Raji (cell line): ENCODE results near the gene RNLS.

Source experiments
- POLR2A ChIP-seq: IDR thresholded peaks from 2 replicates; pipeline ENCODE4 v1.6.1; 2011; ENCODE audit warnings: low read depth, low read length, control low read depth; ENCODE audit not compliant: insufficient read depth

Gene RNLS

DNA sequence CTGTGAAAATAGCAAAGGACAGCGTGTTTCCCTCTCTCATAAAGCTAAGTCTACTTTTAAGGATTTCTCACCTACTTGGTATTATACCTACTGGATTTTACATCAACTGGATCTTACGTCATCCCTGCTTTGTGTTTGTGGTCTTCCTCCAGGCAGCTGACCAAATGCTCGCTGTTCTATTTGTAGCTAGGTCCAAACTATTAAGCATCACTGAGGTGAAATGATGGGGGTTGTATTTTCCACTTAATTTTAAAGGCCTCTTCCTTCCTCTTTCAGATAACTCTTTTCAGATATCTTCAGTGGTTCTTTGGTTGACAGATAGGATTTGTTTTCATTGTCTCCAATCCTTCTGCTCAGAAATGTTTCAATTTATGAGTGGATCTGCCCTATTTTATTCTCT, 169.7 kb downstream of the RNLS start:
- TF ChIP-seq POLR2A: no peak

DNA sequence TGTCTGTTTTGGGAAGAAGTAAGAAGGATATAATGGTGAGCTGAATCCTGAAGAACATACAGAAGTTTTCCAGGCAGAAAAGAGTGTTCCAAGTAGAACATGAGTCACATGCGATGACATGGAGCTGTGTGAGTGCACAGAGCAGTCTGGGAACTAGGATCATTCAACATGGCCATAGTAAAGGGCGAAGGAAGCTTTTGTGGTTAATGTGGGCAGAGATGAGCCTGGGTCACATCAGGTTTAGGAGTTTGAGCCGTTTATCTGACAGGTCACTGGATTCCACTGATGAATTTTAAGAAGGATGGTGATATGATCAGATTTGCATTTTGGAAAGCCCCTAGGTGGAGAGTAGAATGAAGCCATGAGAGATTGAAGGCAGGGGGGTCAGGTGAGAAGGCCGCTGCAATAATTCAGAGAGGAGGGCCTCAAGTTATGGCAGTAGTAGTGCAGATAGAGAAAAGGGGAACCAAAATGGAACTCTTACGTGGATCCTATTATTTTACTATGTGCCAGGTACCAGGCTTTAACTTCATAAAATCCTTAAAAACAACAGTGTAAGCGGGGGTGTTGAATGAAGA, 171.3 kb downstream of the RNLS start:
- no peak for TF ChIP-seq POLR2A

GRCh38 chr10:88409824-88410223, 173.3 kb downstream of the RNLS start:
- TF ChIP-seq POLR2A: no peak

DNA sequence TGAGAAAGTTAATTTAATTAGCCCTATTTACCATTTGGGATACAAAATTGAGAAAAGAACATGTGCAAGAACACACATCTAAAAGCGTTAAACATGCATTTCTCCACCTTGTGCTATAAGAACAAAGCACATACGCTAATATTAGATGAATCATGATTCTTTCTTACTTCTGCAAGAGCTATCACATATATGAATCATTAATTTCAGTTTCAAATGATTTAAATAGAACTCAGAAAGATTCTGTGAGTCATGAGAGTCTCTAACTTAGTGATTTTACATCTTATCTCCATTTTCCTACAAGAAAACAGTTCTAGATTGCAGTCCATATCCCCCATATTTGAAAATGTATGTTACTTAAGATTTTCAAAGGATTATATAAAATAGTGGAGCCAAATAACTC, 173.9 kb downstream of the RNLS start:
- no peak for TF ChIP-seq POLR2A

- TF ChIP-seq POLR2A: no peak
Observed at GRCh38 chr10:88408096-88408495, 175.0 kb downstream of the RNLS start.

- no peak for TF ChIP-seq POLR2A
Observed at GRCh38 chr10:88404133-88404532, 179.0 kb downstream of the RNLS start.

DNA sequence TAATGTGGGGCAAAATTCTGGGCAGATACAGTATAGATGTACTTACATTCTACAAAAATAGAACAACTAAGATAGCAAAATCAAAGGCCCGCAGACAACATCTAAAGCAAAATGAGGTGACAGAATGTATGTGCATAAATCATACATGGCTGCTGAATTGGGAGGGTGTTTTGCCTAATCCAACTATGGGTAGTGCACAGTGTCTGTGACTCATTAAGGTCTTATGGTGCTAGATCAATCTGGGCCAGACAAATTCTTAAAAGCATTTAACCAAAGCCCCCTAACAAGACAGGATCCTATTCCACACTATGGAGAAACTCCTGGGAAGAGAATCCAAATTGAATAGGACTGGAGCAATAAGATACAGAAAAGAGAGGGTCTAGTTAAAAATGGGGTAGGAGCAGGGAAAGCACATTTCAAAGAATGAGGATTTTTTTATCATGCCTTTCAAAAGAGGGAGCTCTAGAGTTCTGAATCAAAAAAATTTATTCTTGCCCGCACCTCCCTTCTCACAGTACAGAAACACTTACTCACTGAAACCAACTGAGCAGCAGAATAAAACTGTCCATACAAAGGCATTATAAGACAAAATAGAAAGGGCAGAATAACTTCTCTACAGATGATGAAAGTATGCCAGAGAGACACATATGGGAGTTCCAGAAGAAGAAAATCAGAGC, 181.3 kb downstream of the RNLS start:
- no peak for TF ChIP-seq POLR2A

DNA sequence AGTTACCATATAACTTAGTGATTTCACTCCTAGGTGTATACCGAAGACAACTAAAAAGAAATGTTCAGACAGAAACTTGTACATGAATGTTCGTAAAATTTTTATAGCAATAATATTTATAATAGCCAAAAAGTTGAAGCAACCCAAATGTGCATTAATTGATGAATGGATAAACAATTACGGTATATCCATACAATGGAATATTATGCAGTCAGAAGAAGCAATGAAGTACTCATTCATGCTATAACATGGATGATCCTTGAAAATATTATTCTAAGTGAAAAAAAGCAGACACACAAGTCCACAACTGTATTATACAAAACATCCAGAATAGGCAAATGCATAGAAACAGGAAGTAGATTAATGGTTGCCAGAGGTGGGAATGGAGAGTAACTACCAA, 183.9 kb downstream of the RNLS start:
- no peak for TF ChIP-seq POLR2A

- TF ChIP-seq POLR2A: no peak
Observed at GRCh38 chr10:88395677-88396076, 187.4 kb downstream of the RNLS start.

DNA sequence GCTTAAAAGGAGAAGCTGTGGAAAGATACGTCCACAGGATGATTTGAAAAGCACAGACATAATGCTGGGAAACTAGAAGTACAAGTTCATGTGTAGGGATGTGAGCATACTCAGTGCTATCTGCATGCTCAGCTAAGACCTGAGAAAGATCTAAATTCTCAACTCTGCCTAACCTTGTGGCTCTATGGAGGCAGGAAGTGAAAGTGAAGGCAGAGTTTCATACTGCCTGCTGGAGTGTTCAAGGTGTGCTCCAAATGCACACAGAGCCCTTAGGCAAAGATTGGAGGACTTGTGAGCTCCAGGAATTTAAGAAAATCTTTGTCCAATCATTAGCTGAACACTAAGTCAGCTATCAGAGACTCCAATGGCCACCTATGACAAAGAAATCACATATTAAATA, 190.9 kb downstream of the RNLS start:
- TF ChIP-seq POLR2A: 0 out of 2 replicates have a peak, but pooled peaks have one; percentile 20

GRCh38 chr10:88390041-88390440, 193.1 kb downstream of the RNLS start:
- no peak for TF ChIP-seq POLR2A

DNA sequence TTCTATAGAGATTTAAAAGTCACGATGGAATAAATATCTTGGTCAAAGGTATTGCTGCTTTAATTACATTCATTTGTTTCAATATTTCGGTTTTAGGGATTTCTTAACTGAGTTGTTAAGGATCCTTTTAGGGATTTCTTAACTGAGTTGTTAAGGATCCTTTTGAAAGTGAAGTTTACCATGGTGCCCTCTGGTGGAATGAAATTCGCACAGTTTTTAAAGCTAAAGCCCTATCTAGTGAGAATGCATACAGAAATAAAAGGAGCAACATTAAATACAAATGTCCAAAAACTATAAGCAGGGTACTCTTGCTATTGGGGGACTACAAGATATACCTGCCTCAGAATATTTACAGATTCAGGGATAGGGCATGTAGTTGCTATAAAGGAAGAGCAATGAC, 193.7 kb downstream of the RNLS start:
- TF ChIP-seq POLR2A: no peak

DNA sequence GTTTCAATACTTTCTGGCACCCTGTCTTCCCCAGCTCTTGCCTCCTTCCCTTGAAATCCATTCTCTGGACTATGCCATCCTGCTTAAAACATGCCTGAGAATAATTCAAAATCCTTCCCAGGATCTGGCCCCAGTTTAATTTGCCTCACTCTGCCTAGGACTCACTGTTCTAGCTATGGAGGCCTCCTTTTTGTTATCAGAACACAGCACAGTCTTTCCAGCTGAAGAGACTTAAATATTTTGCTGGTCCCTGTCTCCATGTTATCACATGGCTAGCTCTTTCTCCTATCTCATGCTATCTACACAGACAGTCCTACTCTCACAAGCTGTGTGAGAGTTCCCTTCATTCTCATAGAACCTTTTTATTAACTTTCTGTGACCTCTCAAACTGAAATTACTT, 194.8 kb downstream of the RNLS start:
- no peak for TF ChIP-seq POLR2A

- peak; percentile 60 for TF ChIP-seq POLR2A
Observed at GRCh38 chr10:88386821-88387773, 196.0 kb downstream of the RNLS start.

DNA sequence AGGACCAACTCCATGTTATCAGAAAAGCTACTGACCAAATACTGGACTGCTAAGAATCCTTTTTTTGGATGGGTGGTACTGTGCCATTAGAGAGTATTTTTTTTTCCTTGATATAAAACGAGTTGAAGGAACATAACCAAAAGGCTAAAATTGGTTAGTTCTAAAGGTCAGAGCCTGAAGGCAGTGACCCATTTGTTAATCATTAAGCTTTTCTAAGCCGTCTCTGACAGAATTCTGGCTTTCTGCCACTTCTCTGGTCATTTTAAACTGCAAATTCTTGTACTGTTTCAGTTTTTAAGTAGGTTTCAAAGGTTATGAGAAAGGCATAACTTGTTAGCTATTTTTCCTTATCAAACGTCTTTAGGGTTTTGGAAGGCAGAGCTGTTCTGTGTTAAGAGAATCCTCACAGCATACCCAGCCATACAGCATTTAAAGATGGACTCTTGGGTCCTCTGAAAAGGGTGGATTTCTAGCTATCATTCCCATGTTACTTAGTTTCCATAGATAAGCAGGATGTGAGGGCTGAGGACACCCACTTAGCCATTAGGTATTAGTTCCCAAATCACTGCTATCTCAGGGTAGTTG, 196.8 kb downstream of the RNLS start:
- TF ChIP-seq POLR2A: 0 out of 2 replicates have a peak, but pooled peaks have one; percentile 14

DNA sequence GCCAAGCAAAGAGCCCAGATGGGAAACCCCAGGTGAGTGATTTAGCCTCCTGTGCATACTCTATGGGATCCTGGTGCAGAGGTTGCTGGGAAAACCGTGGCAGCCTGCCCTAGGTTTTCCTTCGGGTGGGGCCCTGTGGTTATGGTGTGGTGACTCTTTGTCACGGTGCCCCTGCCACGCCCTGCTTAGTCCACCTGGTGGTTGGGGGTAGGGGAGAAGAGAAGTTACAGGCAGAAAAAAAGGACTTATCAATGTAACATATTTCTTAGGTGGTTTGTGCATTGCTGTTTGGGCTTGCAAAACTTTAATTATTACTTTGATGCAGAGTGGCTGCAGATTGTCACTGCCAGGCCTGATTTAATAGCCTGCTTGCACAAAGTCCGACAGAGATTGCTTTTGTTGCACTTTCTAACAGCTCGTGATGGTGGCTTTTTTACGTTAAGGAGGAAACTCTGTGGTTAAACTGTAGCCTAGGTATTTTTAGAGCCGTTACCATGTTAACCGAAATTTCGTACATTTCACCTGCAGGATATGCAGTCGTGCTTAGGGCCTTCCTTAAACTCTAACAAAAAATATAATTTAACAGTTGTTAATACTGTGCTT, 197.4 kb downstream of the RNLS start:
- no peak for TF ChIP-seq POLR2A

DNA sequence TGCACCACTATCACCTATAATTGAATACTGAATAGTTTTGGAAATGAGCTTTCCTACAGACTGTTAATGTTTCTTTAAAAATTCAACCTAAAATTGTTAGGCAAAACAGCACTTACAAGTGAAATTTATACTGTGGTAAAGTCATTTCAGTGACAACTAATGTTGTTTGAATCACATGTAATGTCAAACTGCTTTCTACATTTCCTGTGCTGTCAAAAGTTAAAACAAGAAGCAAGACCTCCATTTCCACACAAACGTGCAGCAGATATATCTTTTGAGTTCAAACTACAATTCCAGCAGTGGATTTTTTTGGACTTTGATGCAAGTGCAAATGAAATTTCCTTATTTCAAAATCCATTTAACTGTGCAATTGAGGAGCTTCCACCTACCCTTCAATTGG, 199.8 kb downstream of the RNLS start:
- TF ChIP-seq POLR2A: no peak
